ENCODE measurements around the gene ZBTB16.
A peak's percentile ranks its signal among the peaks of the same experiment; 100 is the strongest.

Gene ZBTB16

DNA sequence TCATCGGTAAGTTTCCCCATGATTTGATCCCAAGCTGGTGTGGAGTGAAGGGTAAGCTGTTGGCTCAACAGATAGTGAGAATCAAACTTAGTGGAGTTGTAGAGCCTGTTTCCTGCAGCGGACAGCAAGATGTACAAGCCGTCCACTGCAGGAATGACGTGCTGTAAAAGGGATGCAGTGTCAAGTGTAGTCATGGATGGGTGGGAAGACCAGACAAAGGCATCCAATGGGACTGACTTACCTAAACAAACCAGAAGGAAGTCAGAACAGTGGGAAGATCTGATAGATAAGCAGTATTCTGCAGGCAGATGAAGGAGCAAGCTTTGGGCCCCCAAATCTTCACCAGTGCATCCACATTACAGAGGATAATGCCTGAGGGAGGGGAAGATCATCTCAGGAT, 8.8 kb downstream of the ZBTB16 start:
- DNase-seq = no peak

DNA sequence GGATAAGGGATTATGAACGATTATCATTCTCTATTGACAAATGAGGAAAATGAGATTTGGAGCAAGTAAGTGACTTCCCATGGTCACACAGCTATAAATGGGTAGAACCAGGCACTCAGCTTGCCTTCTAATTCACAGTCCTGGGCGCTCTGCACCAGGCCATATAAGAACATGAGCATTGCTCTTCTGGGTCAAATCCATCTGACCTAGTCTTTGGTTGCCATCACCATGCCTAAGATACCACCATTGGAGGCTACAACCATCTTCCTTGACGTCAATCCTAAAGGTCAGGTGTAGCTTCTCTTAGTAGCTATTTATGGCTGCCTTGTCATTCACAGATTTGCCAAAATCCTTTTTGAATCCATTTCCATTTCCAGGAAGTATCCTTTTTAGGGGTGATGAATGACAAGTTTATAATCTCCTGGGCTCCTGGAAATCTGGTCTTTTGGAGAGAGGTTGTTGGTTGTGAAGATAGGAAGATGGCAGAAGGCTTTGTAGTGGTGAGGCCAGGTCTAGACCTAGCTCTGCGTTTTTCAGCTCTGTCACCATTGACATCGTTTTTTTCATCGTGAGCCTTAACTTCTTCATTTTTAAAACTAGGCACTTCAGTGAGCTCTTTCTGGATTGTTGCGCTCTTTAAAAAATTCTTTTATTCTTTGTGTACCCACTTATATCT, 11.1 kb downstream of the ZBTB16 start:
- no peak for DNase-seq

DNA sequence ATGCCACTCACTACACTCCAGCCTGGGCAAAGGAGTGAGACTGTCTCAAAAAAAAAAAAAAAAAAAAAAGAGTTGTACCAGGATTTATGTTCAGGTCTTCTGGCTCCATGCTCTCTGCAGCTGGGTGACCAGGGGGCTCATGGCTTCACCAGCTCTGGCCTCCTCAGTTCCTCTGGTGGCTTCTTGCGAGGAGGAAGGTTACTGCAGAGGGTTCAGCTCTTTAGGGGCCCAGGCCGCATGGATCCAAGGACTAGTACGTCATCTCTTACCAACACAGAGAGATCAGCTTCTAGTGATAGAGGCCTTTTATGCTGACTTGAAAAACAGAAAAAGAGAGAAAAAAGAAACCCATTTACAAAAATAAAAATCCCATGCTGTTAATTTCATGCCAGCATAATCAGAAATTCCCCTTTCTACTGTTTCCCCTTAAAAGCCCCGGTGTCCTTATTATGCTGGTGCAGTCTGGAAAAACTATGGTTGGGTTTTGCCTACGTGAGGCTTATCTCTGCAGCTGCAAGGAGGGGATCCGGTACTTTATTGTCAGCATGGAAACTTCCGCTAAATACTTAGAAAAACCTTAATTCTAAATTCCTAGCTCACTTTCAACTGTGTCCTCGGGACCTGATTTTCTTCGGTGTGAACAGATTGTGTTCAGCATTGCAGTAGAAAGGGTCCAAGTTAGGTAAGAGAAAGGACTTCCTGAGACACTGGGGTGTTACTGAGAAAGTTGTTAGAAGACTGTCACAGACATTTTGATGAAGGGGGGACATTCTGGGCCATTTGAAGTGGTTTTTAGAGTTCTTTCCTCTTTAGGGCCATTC, 13.7 kb downstream of the ZBTB16 start:
- no peak for DNase-seq

DNA sequence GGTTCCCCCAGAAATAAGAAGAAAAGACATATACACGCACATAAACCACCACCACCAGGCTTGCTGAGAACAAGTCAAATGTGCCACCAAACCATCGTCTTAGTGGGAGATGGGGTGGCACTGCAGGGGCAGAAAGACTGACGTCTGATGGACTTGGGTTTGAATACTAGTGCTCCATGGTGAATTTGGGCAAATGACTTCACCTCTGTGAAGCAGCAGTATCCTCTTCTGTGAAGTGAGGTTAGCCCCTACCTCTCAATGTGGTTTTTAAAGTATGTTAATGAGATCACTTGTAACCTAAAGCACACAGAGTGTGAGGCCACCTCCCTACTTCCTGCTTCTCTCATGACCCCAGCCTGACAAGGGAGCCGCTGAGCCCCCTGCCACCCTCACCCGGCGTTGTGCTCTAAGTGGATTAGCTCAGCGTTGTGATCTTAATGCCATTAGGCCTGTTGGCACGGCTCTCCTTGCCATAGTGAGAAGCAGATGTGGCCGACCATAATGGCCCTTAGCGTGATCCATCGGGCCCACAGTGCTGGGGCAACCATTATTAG, 14.4 kb downstream of the ZBTB16 start:
- no peak for DNase-seq

DNA sequence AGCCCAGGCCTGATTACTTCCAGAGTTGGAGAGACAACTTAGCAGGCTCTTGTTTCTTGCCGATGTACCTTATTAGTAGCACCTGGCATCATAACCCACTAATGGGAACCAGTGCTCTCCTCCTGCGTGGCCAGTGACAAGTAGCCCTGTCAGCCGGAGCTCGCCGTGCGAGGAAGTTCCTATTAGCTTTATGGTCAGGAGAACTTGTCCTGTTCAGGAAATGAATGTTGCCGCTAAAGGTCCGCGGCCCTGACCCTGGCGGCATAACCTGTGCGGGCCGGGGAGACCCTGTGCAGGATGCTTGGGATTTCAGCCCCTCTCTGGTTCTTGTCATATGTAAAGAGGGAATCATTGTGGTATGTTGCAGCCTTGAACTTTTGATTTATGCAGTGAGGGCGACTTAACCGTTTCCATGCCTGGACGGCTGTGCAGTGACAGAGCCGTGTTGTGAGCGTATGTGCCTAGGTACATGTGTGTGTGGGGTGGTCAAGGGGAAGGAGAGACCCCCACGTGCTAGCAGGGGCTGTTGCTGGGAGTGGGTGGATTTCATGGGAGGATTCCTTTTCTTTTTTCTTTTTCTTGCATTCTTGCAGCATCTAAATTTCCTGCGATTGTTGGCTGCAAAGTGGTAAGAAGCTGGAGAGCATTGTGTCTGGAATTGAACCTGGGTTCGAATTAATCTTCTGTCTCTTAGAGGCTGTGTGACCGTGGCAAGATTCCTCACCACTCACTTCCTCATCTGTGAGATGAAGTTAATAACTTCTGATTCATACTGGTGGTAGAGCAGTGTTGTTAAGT, 15.2 kb downstream of the ZBTB16 start:
- no peak for DNase-seq

DNA sequence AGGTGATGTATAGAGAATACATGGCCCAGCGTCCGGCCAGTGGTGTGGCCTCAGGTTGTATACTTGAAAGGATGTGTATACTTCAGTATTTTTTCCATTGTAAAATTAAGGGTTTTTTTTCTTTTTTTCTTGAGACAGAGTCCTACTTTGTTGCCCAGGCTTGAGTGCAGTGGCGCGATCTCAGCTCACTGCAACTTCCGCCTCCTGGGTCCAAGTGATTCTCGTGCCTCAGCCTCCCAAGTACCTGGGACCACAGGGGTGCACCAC, 15.8 kb downstream of the ZBTB16 start:
- DNase-seq = no peak

DNA sequence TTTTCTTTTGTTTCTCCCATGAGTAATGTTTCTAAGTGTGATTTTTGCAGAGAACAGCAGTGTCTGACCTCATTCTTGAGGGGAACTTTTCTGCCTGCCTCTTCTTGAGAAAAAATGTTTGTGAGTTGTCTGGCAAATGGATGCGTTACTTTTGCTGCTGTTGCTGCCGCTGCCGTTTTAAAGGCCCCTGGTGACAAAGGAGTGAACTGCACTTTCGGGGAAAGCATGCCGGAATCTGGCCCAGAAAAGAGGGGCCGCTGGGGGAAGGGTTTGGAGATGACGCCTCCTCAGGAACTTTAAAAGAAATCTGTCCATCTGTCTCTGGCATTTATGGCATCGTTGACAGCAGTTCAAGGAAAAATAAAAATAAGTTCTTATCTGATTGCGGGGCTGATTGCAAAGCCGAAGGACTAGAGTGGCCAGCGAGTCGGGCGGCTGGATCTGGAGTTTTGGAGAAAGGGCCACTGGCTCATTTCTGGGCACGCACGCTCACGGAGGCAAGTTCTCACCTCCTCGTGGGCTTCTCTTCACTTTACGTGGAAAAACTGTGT, 16.5 kb downstream of the ZBTB16 start:
- DNase-seq = peak; percentile 19

DNA sequence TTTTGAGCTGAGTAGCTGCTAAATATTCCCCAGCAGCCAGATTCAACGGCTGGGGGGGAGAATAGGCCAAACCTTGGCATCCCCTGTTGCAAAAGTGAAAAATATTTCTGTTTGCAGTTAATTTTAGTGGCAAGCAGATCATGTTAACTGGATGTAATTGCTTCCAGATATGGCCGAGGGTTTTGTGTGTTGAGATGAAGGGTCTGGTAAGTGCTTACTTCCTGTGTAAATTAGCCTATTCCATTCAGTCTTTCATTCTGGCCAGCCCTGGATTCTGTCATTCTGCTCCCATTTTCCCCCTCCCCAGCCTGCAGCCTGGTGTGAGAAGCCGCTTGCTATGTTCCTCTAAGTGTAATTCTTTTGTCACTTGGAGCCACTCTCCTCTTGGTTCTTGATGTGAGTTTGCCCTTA, 17.4 kb downstream of the ZBTB16 start:
- peak; percentile 71 for DNase-seq

DNA sequence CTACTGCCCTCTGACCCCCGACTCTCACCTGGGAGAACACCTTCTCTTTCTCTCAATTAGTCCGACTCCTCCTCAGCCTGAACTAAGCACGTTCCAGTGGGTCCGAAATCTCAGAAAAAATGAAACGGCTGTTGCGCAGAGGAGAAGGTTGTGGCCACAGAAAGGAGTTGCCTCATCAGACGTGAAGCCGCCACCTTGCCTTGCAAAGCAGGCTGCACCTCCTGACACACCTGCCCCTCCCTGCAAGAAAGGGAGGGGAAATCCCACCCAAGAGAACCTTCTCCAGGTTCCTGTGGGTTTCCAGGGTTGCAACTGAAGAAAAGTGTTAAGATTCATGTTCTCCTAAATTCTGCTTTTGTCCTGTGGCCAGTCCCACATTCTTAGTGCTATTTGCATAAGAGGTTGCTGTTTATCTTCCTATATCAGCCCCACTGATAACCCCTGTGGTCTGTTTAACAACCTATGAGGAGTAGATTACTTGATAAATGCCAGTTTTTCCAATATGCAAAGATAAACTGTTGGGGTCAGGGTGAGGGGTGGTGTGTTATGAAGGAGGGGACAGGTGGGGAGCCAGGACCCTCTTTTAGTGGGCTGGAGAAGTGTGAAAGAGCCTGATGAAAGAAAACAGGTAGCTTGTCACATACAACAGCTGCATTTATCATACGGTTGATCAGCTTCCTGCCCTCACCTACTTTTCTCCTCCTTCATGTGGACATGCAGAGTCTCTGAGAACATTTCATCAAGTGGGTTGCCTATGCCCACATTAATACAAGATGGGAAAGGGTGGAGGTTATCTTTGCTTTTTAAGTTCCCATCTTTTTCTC, 18.2 kb downstream of the ZBTB16 start:
- DNase-seq = peak; percentile 50

DNA sequence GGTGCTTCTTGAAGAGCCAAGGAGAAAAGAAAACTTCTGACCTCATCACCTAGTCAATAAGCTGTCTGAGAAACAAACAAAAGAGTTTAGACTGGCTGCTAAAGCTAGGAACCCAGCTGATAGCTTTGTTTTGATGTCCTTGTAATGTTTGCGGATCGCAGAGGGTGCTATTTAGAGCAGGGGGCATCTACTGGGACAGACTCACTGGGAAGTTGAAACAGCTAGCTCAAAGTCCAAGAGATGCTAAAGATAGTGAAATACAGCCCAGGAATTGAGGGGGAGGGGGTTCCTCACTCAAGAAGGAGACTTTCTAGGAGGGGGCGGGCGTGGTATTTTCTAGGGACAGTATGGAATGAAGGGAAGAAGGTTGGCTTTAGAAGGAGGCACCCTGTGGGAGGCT, 18.9 kb downstream of the ZBTB16 start:
- peak; percentile 37 for DNase-seq

DNA sequence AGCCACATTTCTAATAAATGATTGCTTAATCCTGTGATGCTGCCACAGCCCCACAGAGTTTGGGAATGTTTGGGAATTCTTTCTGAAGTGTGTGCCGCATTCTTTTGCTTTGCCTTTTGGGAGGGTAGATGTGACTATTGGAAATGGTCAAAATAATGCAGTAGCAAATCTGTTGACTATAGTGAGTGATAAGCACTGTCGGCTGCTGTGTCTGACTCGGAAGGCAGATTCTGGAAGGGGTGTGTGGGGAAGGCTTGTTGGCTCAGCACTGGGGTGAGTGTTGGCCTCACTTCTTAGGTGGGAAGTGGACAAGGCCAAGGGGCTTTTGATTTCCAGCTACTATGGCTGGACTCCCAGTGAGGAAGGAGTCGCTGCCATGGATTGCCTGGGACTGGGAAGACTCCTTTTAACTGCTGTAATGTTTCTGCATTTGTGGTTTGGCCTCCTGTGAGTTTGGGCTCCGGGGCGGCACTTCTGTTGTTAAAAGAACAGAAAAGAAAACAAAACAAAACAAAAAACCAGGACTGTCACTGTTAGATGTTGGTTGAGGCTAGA, 20.1 kb downstream of the ZBTB16 start:
- DNase-seq = no peak

DNA sequence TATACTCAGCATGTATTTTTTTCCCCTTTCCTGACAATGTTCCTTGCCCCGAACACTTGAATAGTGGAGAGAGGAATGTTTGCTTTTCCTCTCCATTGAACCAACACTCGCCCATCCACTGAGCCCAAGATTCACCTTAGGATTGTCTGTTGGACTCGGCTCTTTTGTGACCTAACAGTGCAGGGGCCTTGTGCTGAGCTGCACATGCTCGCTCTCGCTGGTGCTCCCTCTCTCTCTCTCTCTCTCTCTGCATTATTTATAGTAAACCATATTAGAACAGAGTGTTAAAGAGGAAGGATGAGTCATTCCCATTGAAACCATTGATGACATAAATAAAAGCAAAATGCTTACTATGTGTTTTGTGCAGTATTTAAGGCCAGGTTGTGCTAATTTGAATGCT, 20.7 kb downstream of the ZBTB16 start:
- DNase-seq = peak; percentile 93

DNA sequence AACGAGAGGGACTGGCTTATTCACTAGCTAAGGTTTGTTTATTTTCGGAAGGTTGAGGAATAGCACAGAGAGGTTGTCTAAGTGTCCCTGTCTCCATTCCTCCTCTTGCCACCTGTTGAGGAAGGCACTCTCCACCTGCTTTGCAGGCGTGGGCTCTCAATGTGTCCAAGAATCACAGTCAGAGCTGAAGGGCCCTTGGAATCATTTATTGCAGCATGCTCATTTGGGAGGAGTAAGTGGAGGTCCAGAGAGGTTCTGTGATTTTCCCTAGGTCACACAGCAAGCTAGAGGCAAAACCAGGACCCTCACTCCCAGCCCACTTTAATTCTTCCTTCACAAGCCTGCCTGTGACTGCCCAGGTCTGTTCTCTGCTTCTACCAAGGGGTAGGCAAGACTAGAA, 21.3 kb downstream of the ZBTB16 start:
- peak; percentile 72 for DNase-seq

DNA sequence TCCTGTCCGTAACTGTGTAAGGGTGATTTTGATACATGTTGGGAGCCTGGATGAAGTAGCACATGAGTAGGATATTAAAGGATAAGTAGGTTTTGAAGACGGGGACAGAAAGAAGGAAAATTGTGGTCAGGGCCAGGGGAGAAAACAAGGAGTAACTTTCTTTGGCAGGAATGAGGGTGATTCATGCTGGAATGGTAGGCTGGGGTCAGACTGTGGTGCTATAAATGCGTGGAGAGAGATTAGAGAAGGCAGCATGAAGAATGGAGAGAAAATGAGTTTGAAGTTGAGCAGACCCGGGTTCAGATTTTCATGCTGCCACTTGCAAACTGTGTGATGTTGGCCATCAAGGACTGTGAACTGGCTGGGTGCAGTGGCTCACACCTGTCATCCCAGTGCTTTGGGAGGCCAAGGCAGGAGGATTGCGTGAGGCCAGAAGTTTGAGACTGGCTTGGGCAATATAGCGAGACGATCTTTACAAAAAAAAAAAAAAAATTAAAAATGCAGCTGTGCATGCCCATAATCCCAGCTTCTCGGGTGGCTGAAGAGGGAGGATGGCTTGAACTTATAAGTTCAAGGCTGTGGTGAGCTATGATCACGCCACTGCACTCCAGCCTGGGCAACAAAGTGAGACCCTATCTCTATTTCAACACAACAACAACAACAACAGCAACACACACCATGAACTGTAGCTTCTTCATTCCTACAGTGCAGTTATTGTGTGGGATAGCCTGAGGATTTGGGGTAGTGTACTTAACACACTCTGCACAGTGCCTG, 22.3 kb downstream of the ZBTB16 start:
- DNase-seq = no peak

DNA sequence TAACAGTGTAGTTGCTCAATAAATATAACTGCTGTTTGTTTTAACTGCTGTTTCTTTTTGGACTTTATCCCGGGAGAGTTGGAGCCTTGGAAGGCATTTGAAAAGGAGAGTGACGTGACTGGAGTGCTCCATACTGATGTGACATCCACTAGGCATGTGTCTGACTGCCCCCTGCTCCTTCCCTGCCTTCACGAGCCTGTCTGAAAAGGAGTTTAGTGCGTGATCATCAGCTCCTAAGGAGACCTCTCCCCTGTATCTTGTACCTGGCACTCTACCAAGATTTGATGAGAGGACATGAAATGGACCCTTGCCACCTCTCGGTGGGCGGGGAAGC, 22.9 kb downstream of the ZBTB16 start:
- DNase-seq = no peak

DNA sequence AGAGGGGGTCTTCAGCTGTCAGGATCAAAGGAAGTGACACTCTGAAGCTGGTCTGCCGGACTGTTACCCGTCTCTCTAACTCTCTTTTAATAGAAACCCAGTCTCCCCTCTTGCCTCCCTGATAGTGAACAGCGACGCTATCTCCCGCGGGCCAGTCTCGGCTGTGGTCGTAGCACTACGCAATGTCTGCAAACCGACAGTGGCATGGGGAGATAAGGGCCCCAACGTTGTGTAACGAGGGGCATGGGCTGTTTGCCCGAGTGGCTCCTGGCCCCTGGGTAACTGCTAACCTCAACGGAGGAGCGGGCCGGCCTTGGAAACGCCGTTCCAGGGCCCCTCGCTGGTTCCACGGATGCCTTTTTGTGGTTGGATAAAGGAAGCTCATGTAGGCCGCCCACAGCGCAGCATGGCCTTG, 23.3 kb downstream of the ZBTB16 start:
- DNase-seq = no peak

DNA sequence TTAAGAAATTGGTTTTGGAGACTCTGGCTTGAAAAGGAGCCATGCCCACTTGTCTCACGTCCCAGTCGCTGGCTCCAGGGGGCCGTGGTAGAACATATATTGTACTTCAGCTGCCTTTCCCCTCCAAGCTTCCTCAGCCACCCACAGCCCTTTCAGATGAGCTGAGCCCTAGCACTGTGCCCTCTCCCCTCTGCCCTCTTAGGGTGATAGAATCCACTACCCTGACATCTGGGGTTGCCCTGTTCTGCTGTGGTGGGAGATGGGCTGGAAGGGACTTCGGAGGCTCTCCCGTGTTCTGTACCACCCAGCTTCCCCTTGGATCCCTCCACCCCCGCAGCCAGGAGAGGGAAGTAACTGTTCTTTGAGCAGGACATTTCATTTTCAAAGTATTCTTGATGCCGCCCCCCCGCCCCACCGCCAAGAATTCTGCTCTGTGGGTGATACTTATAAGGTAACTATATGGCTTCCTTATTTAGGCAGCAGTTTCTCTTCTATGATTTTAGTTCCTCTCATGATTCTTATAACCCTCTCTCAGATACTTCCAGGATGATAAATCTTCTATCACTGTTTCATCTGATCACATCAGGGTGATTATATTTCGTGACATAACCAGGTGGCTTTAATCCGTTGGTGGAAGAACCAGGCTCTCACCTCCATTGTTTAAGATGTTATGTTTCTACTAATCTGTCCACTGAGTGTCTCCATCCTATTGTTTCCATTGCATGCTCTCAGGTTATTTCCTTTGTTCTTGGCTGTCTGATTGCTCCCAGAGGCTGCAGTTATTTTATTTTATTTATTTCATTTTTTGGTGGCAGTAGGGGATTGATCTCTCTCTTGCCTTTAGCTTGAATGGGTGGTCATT, 24.1 kb downstream of the ZBTB16 start:
- DNase-seq = no peak

DNA sequence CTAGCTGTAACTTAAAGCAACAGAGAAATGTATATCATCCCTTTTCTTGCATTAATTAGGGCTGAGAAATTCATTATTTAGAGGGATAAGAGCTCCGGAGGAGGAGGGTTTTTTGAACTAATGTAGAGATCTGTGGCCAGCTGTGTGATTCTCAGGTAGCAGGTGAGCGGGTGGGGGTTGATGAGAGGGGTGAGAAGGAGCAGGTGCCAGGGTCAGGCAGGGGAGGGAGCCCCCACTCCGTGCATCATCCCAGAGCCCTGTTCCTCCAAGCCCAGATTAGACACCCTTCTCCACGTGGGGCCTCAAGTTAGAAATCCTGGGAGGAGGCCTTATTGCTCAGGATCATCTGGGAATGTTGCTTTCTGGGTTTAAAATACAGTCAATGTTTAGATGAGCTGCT, 24.9 kb downstream of the ZBTB16 start:
- peak; percentile 22 for DNase-seq

DNA sequence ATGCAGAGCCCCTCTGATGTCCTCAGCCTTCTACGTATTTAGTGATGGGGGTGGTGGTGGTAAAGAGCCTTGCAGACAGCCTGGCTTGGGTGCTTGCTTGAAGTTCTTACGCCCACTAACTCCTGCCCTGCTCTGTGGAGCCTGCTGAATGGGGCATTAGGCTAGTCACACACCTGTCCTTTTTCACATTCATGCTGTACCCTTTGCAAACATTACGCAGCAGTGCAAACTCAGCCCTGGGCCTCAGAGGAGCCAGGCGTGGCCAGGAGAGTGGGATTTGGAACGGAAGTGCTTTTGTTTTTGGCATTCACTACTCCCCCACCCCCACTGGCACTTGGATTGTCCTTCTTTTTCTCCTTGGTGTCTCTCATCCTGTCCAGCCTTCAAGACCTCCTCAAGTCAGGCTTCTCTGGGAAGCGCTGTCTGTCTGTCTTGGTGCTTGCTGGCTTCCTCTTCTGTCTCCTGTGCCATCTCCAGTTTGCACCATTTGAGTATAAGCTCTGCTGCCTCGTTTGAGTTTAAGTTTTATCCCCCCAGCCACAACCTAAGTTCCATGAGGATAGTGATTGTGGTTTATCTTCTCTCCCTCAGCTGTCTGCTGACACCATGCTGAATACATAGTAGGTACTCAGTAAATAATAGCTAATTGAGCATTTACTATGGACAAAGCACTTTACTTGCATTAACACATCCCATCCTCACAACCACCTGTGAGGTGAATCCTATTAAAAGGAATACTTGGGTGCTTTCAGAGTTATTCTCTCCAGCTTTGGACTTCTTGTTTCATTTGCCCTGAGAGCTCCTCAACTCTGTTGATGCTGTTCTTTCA, 26.7 kb downstream of the ZBTB16 start:
- DNase-seq = peak; percentile 95

DNA sequence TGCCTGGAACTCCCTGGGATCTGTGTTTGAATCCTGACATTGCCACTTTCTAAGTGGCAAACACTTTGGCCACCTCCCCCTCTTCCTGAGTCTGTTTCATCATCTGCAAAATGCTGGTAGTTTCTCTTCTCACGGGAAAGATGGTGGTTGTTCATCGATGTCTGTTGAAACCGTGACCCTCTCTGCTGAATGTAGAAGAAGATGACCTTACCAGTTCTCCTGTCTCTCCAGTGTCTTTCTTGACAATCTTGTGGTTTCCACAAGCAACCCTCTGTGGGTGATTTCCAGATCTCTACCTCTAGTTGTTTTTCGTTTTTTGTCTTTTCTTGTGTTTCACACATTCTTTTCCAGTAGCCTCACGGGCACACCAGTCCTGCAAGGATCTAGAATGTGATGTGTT, 27.5 kb downstream of the ZBTB16 start:
- DNase-seq = no peak
